ENCODE measurements around the gene PDE4D. TPM values are rescaled to one million over a fixed set of nuclear protein-coding genes. Genes with fewer than 3 reads are reported as not detected.
"Not testable (repeated sequence)": the region's sequence is repeated elsewhere in the genome, so short reads cannot be mapped to it uniquely, and the experiment has no call there.

The PDE4D gene
- total RNA-seq, 4 donors from 2014 or later = 35.0 to 121 (median 63.4) TPM

GRCh38 chr5:59579824-59580167, 313.7 kb downstream of the PDE4D start:
- H3K27ac ChIP-seq = no peak overlapping the region
- no peak for ATAC-seq
- no peak for TF ChIP-seq EP300 (IDR thresholded peaks at IDR 0.05)
- no peak for TF ChIP-seq POLR2AphosphoS5 (IDR thresholded peaks at IDR 0.05)
- no peak for TF ChIP-seq CTCF (IDR thresholded peaks at IDR 0.05)
- TF ChIP-seq POLR2A (IDR thresholded peaks at IDR 0.05) = no peak

GRCh38 chr5:59579101-59579823, 314.3 kb downstream of the PDE4D start:
- H3K4me1 ChIP-seq = no peaks in the 10 kb centered on the region
- ATAC-seq = no peak
- H3K27ac ChIP-seq = no peak overlapping the region
- no peak for TF ChIP-seq POLR2A (IDR thresholded peaks at IDR 0.05)
- no peaks in the 10 kb centered on the region for H3K9me3 ChIP-seq
- H3K4me3 ChIP-seq = no peak overlapping the region
- H3K36me3 ChIP-seq = no peaks in the 10 kb centered on the region
- whole genome bisulfite sequencing, 2 donors (ENCODE audit: low coverage in 1 of 2) = 86 to 100% methylated on average over 1 to 2 of the region's 2 CpGs
- no peaks in the 10 kb centered on the region for H3K27me3 ChIP-seq

More at GRCh38 chr5:59579824-59580167, 313.7 kb downstream of the PDE4D start:
- no peaks in the 10 kb centered on the region for H3K4me1 ChIP-seq
- H3K27me3 ChIP-seq = no peaks in the 10 kb centered on the region
- WGBS, 2 donors (ENCODE audit: low coverage in 1 of 2) = 80 to 93% methylated on average over 1 of the region's 1 CpG
- H3K36me3 ChIP-seq = no peaks in the 10 kb centered on the region
- no peak overlapping the region for H3K4me3 ChIP-seq
- no peaks in the 10 kb centered on the region for H3K9me3 ChIP-seq

GRCh38 chr5:59577485-59577884, 316.0 kb downstream of the PDE4D start:
- ATAC-seq = no peak
- Histone ChIP-seq H3K9me3 (no peaks in the 10 kb centered on the region), H3K36me3 (no peaks in the 10 kb centered on the region), H3K4me3 (no peak overlapping the region), H3K27ac (no peak overlapping the region), H3K27me3 (no peaks in the 10 kb centered on the region), H3K4me1 (no peaks in the 10 kb centered on the region)
- 50 to 83% methylated on average over 1 of the region's 1 CpG for WGBS, 2 donors (ENCODE audit: low coverage in 1 of 2)
- TF ChIP-seq CTCF (IDR thresholded peaks at IDR 0.05) (no peak), EP300 (IDR thresholded peaks at IDR 0.05) (no peak), POLR2A (IDR thresholded peaks at IDR 0.05) (no peak)

GRCh38 chr5:59575648-59576445, 317.7 kb downstream of the PDE4D start:
- no peaks in the 10 kb centered on the region for H3K4me1 ChIP-seq
- TF ChIP-seq CTCF (IDR thresholded peaks at IDR 0.05) = no peak
- no peak for TF ChIP-seq EP300 (IDR thresholded peaks at IDR 0.05)
- TF ChIP-seq POLR2AphosphoS5 (IDR thresholded peaks at IDR 0.05) = no peak
- no peak for TF ChIP-seq POLR2A (IDR thresholded peaks at IDR 0.05)
- H3K9me3 ChIP-seq = no peaks in the 10 kb centered on the region
- no peaks in the 10 kb centered on the region for H3K36me3 ChIP-seq
- H3K4me3 ChIP-seq = no peak overlapping the region
- WGBS, 2 donors (ENCODE audit: low coverage in 1 of 2) = 90% methylated on average over 2 to 3 of the region's 3 CpGs
- no peaks in the 10 kb centered on the region for H3K27me3 ChIP-seq
- H3K27ac ChIP-seq = no peak overlapping the region
- ATAC-seq = no peak

- H3K4me1 ChIP-seq, H3K27ac ChIP-seq, ATAC-seq, H3K27me3 ChIP-seq, H3K9me3 ChIP-seq, H3K4me3 ChIP-seq, H3K36me3 ChIP-seq: not testable (repeated sequence)
- WGBS, 2 donors (ENCODE audit: low coverage in 1 of 2) = 93 to 94% methylated on average over 3 to 4 of the region's 5 CpGs
These were observed 320.0 kb downstream of the PDE4D start for GRCh38 chr5:59573509-59573908.

GRCh38 chr5:59571067-59571466, 322.5 kb downstream of the PDE4D start:
- Histone ChIP-seq H3K9me3 (no peaks in the 10 kb centered on the region), H3K27me3 (no peaks in the 10 kb centered on the region), H3K36me3 (no peaks in the 10 kb centered on the region), H3K4me3 (no peak overlapping the region), H3K4me1 (no peaks in the 10 kb centered on the region), H3K27ac (no peak overlapping the region)
- TF ChIP-seq CTCF (IDR thresholded peaks at IDR 0.05) (no peak), POLR2A (IDR thresholded peaks at IDR 0.05) (no peak), EP300 (IDR thresholded peaks at IDR 0.05) (no peak), POLR2AphosphoS5 (IDR thresholded peaks at IDR 0.05) (no peak)
- WGBS, 2 donors (ENCODE audit: low coverage in 1 of 2) = 80 to 93% methylated on average over 3 of the region's 3 CpGs
- ATAC-seq = no peak
